Panc1 (cell line): ENCODE results near the gene BICD1.

ENCODE experiments used
- CTCF ChIP-seq: fragments of 450-650 bp; IDR thresholded peaks from 2 replicates; pipeline ENCODE4 v1.5.1; 2017; ENCODE audit warnings: mild to moderate bottlenecking
- POLR2AphosphoS5 ChIP-seq: IDR thresholded peaks from 2 replicates; pipeline ENCODE4 v1.6.1; 2012; ENCODE audit warnings: mild to moderate bottlenecking, low read depth, low read length, moderate library complexity

- no peak for TF ChIP-seq CTCF
- TF ChIP-seq POLR2AphosphoS5: no peak
Observed at GRCh38 chr12:32303174-32303549, 196.5 kb downstream of the BICD1 start.
